Measurements from ENCODE around the gene CLMN.

Gene CLMN

GRCh38 chr14:95304342-95304741, 15.4 kb downstream of the CLMN start:
- no peak for DNase-seq (ENCODE audit: low read depth in 2 of 2)

DNA sequence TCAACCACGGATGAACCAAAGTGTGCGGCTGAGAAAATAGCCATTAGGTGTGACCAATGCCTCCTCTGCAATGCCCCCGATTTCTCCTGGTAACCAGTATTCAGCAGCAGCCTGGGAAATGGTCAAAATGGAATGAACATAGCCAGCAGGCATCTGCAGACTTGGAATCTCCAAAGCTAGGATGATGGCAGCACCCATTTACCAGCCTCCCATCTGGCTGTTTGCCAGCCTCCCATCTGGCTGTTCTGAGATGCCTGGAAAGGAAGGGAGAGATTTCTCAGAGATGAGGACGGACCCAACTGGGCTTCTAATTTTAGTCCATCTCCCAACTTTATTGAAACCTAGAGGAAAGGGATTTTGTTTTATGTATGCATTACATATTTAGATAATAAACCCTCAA, 16.2 kb downstream of the CLMN start:
- DNase-seq (ENCODE audit: low read depth in 2 of 2): no peak

DNA sequence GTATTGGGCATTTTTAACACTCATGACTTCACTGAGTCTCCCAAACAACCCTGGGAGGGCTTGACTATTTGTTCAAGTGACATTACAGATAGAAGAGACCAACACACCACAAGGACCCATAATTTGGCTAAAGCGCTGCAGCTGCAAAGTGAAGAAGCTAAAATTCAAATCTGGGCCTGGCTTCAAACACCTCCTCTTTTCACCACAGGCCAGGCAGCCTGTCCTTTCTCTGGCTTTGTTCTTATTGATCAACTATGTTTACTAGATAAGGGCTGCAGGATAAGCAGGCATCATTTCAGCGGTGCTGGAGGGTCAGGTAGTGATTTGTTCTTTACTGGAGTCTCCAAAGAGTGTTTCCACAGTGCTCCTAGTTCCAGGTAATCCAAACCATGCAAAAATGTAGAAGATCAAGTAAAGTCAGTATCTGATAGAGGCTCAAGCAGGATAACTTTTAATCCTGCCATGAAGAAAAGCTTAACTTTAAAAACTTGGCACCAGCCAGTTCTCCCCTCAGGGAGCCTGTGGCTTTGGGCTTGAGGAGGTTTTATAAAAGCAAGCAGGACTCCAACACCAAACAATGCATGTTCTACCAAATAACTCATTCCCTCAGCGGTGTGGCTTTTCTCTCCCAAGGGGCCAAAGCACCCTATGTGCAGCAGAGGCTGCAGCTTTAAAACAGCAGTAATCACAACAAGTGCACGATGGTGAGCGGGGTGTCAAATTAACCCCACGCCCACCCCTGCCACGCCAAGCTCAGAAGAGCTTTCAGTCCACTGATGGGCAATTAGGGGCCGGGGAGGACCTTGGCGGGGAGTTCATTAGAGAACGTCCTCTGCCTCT, 16.8 kb downstream of the CLMN start:
- no peak for DNase-seq (ENCODE audit: low read depth in 2 of 2)

GRCh38 chr14:95301527-95302187, 18.1 kb downstream of the CLMN start:
- no peak for DNase-seq (ENCODE audit: low read depth in 2 of 2)

- no peak for DNase-seq (ENCODE audit: low read depth in 2 of 2)
Observed at GRCh38 chr14:95300697-95301526, 18.8 kb downstream of the CLMN start.

- no peak for DNase-seq (ENCODE audit: low read depth in 2 of 2)
Observed at GRCh38 chr14:95300002-95300696, 19.6 kb downstream of the CLMN start.

GRCh38 chr14:95299271-95299670, 20.4 kb downstream of the CLMN start:
- DNase-seq (ENCODE audit: low read depth in 2 of 2): no peak

- no peak for DNase-seq (ENCODE audit: low read depth in 2 of 2)
Observed at GRCh38 chr14:95297832-95298231, 21.9 kb downstream of the CLMN start.

- DNase-seq (ENCODE audit: low read depth in 2 of 2): no peak
Observed at GRCh38 chr14:95296966-95297365, 22.7 kb downstream of the CLMN start.

- DNase-seq (ENCODE audit: low read depth in 2 of 2): no peak
Observed at GRCh38 chr14:95295600-95296376, 23.9 kb downstream of the CLMN start.

DNA sequence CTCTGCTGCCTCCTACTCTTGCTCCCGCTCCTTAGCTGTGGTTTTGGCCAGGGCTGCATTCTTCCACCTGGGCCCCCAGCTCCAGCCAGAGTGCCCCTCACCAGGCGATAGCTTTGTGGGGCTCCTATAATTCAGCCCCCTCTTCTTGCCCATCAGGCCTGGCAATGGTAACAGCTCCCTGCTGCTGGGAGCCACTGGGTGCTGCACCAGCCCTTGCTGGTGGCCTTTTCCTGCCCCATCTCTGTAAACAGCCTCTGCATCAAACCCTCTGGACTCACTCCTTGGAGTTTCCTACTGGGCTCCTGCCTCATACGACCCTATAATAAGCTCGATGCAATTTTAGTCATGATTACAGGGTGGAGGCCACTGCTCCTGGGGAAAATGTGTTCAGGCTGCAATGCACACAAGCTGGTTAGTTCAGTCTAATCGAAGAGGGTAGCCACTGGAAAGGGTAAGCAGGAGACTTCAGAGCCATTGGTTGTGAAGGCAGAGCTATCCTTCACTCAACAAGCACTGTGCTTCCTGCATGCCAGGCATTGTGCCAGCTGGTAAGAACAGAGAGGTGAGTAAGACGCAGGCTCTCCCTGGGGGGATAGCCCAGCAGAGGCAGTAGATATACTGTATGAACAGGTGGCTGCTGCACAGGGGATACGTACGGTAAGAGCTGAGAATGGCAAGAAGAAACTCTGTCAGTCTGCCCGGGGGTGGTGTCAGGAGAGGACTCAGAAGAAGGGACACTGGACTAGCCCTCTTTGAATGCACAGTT, 24.7 kb downstream of the CLMN start:
- no peak for DNase-seq (ENCODE audit: low read depth in 2 of 2)

GRCh38 chr14:95294320-95294719, 25.4 kb downstream of the CLMN start:
- no peak for DNase-seq (ENCODE audit: low read depth in 2 of 2)

- DNase-seq (ENCODE audit: low read depth in 2 of 2): no peak
Observed at GRCh38 chr14:95293449-95293848, 26.3 kb downstream of the CLMN start.

DNA sequence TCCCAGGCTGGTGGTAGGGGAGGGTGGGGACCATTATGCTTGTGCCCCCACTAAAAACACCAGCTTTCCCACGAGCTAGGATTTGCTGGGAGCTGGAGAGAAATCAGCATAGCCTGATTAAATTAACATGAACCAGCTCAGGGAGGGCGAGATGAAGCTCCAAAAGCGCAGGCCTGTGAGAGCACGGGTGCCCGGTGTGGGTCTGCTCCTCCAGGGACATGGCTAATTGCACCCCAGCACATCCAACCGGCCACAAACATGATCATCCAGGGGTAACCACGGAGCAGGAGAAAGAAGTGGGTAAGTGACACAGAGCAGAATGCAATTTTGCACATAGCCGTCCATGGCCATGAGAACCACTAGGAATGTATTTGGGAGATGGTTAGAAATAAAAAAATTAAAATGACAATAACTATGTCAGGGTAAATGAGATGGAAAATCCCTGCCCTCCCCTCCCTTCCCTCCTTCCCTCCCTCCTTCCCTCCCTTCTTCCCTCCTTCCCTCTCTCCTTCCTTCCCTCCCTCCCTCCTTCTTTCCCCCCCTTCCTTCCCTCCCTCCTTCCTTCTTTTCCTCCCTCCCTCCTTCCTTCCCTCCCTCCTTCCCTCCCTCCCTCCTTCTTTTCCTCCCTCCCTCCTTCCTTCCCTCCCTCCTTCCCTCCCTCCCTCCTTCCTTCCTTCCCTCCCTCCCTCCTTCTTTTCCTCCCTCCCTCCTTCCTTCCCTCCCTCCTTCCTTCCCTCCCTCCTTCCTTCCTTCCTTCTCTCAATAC, 26.9 kb downstream of the CLMN start:
- no peak for DNase-seq (ENCODE audit: low read depth in 2 of 2)

DNA sequence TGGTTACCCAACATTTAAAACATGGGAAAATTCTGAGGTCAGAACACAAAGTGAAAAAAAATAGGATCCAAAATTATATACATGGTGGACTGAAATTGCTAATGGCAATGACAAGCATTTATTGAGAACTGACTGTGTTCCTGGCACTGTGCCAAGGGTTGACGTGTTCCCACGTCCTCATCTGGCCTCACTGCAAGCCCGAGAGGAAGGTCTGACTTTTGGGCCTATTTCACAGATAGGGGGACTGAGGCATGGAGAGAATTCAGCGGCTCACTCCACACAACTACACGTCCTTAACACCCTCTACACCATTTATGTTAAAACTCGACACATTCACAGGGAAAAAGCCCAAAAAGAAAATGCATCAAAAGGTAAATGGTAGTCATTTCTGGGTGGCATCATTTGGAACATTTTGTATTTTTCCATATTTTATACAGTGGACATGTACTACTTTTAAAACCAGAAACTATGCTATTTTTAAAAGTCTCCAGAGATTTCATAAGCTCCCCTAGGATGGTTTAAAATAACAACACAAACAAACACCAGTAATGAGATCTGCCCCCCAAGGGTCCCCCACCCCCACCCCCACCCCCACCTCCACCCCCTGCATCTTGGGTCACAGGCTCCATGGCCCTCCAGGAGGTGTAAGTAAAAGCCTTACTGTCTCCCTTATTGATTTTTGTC, 27.7 kb downstream of the CLMN start:
- DNase-seq (ENCODE audit: low read depth in 2 of 2): no peak

GRCh38 chr14:95290871-95291431, 28.8 kb downstream of the CLMN start:
- DNase-seq (ENCODE audit: low read depth in 2 of 2): no peak

DNA sequence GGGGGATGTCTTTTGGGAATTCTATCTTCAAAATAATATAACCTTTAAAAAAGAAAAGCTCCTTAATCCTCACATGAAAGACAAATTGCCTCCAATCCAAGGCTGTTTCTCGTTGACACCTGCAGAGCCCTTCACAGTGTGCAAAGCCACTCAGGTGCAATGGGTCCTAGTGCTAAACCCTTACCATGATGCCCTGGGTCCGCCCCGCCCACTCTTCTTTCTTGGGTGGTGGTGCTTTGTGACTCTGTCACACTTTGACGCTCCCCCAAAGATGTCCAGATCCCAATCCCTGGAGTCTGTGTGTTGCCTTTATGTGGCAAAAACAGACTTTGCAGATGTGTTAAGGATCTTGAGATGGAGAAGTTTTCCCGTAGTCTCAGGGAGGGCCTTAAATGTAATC, 29.7 kb downstream of the CLMN start:
- DNase-seq (ENCODE audit: low read depth in 2 of 2): no peak

GRCh38 chr14:95289323-95290010, 30.2 kb downstream of the CLMN start:
- DNase-seq (ENCODE audit: low read depth in 2 of 2): no peak
